ENCODE measurements around the gene PLCB4. TPM values are rescaled to one million over a fixed set of nuclear protein-coding genes. Genes with fewer than 3 reads are reported as not detected.

PLCB4 gene
- total RNA-seq, 1 experiment from 2014 or later, result 12.9 TPM

GRCh38 chr20:9415426-9415825, 346.5 kb downstream of the PLCB4 start:
- intact Hi-C loops (cut with micrococcal nuclease; ENCODE audit: unreplicated experiment), result no loop called here
- no peaks in the 10 kb centered on the region for H3K9me3 Mint-ChIP-seq (ENCODE audit: low read depth, unreplicated experiment)
- H3K27me3 Mint-ChIP-seq (ENCODE audit: unreplicated experiment), result no peaks in the 10 kb centered on the region
- H3K36me3 Mint-ChIP-seq (ENCODE audit: insufficient read depth, unreplicated experiment), result no peaks in the 10 kb centered on the region
- CTCF ChIA-PET, result no interaction called here
- no peak overlapping the region for H3K4me3 Mint-ChIP-seq (ENCODE audit: low read depth, unreplicated experiment)
- no TSS peak for BruUV-seq (replicated peaks)
- H3K4me1 Mint-ChIP-seq (ENCODE audit: low read depth, unreplicated experiment), result no peaks in the 10 kb centered on the region
- no peak for DNase-seq
- no peak for TF ChIP-seq CTCF (IDR thresholded peaks at IDR 0.05; ENCODE audit: unreplicated experiment)
- no peak overlapping the region for H3K27ac Mint-ChIP-seq (ENCODE audit: unreplicated experiment)

- Mint-ChIP-seq H3K9me3 (ENCODE audit: low read depth, unreplicated experiment) (no peaks in the 10 kb centered on the region), H3K4me1 (ENCODE audit: low read depth, unreplicated experiment) (no peaks in the 10 kb centered on the region), H3K36me3 (ENCODE audit: insufficient read depth, unreplicated experiment) (no peaks in the 10 kb centered on the region), H3K27ac (ENCODE audit: unreplicated experiment) (no peak overlapping the region), H3K27me3 (ENCODE audit: unreplicated experiment) (no peaks in the 10 kb centered on the region), H3K4me3 (ENCODE audit: low read depth, unreplicated experiment) (no peak overlapping the region)
- intact Hi-C loops (cut with micrococcal nuclease; ENCODE audit: unreplicated experiment), result no loop called here
- BruUV-seq (replicated peaks), result no TSS peak
- no peak for TF ChIP-seq CTCF (IDR thresholded peaks at IDR 0.05; ENCODE audit: unreplicated experiment)
- CTCF ChIA-PET, result interaction anchor here (1.1 kb wide), 1 partner anchor 193 kb away, joined by 3 read pairs; no protein-coding TSS in a partner anchor
- DNase-seq, result no peak
Observed at GRCh38 chr20:9416421-9416820, 347.5 kb downstream of the PLCB4 start.

- BruUV-seq (replicated peaks), result no TSS peak
- CTCF ChIA-PET, result no interaction called here
- DNase-seq, result no peak
- Mint-ChIP-seq H3K36me3 (ENCODE audit: insufficient read depth, unreplicated experiment) (no peaks in the 10 kb centered on the region), H3K9me3 (ENCODE audit: low read depth, unreplicated experiment) (no peaks in the 10 kb centered on the region), H3K27me3 (ENCODE audit: unreplicated experiment) (no peaks in the 10 kb centered on the region), H3K4me3 (ENCODE audit: low read depth, unreplicated experiment) (no peak overlapping the region), H3K4me1 (ENCODE audit: low read depth, unreplicated experiment) (no peaks in the 10 kb centered on the region), H3K27ac (ENCODE audit: unreplicated experiment) (no peak overlapping the region)
- intact Hi-C loops (cut with micrococcal nuclease; ENCODE audit: unreplicated experiment), result no loop called here
- TF ChIP-seq CTCF (IDR thresholded peaks at IDR 0.05; ENCODE audit: unreplicated experiment), result no peak
Observed at GRCh38 chr20:9417665-9418064, 348.8 kb downstream of the PLCB4 start.

GRCh38 chr20:9422321-9423057, 353.6 kb downstream of the PLCB4 start:
- H3K4me1 Mint-ChIP-seq (ENCODE audit: low read depth, unreplicated experiment), result no peaks in the 10 kb centered on the region
- intact Hi-C loops (cut with micrococcal nuclease; ENCODE audit: unreplicated experiment), result no loop called here
- H3K36me3 Mint-ChIP-seq (ENCODE audit: insufficient read depth, unreplicated experiment), result no peaks in the 10 kb centered on the region
- no TSS peak for BruUV-seq (replicated peaks)
- CTCF ChIA-PET, result no interaction called here
- no peak for DNase-seq
- no peaks in the 10 kb centered on the region for H3K27me3 Mint-ChIP-seq (ENCODE audit: unreplicated experiment)
- TF ChIP-seq CTCF (IDR thresholded peaks at IDR 0.05; ENCODE audit: unreplicated experiment), result no peak
- no peak overlapping the region for H3K4me3 Mint-ChIP-seq (ENCODE audit: low read depth, unreplicated experiment)
- no peak overlapping the region for H3K27ac Mint-ChIP-seq (ENCODE audit: unreplicated experiment)
- no peaks in the 10 kb centered on the region for H3K9me3 Mint-ChIP-seq (ENCODE audit: low read depth, unreplicated experiment)
